Germinal center (tissue), 1 donor: ENCODE results near the gene ANKRD31.
"Not testable (repeated sequence)": the region's sequence is repeated elsewhere in the genome, so short reads cannot be mapped to it uniquely, and the experiment has no call there.

Source experiments
- DNase-seq: peaks from one replicate; pipeline ENCODE4 v3.0.0; 2012; ENCODE audit warnings: mixed read lengths, low spot score

Gene ANKRD31

DNA sequence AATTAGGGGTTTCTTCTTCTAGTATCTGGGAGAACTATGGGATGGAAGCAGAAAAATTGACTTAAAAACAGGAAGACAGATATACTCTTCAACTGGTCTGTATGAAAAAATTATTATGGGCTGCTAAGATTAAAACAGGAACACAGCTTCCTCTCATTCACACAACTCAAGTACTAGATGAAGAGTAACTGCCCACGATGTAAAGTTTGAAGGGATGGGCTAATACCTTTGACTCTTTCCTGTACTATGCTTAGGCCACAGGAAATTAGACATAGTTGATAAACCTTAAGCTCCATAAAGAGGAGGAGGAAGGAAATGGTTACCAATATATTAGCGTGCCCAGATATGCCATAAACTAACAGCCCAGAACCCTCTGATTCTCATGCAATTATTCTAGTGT is 88.6 kb downstream of the ANKRD31 start:
- no peak for DNase-seq

DNA sequence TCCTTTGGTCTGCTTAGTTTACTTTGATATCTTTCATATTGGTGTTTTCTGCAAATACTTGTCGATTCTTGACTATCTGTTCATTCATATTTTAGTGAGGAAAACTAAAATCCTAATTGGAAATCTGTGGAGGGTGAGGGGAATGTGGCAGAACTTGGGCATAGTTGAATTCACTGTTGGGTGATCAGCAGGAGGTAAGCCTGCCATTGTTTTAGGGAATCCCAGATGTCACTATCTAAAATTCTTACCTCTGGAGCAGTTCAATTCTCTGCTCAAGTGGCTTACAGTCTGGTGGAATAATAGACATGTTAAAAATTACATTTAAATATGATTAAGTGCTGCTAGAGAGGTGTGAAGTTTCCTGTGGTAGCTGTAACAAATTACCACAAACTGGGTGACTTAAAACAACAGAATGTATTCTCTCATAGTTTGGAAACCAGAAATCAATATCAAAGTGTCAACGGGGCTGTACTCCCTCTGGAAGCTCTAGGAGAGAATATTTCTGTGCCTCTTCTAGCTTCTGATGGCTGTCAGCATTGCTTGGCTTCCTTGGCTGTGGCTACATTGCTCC is 94.0 kb downstream of the ANKRD31 start:
- DNase-seq, result no peak

DNA sequence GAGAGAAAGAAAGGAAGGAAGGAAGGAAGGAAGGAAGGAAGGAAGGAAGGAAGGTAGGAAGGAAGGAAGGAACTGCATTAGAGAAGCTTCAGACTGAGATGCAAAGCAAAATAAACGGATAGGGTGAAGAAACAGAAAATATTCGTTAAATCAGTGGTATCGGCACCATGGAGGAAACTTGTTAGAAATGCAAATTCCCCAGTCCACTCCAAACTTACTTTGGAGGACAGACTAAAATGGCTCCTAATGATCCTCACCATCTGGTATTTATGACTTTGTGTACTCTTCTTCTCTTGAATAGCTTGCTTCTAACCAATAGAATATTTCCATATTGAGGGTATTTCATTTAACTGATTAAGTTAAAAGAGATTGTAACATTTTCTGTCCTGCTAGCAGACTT is 96.4 kb downstream of the ANKRD31 start:
- DNase-seq, result no peak

DNA sequence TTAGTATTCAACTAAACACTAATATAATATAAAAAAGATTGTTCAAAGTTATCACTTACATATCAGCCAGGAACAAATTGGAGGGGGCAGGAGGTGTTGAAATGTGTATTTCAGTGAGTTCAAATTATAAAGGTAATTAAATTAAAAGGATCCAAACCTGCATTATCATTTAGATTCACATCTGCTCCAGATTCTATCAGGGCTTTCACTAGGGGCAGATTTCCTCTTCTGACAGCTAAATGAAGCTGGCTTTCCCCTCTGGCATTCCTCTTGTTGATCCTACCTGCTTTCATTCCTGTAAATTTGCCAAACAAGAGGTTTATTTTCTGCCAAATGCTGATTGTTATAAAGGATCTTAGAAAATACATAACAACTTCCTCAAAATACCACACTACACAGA is 98.0 kb downstream of the ANKRD31 start:
- no peak for DNase-seq

DNA sequence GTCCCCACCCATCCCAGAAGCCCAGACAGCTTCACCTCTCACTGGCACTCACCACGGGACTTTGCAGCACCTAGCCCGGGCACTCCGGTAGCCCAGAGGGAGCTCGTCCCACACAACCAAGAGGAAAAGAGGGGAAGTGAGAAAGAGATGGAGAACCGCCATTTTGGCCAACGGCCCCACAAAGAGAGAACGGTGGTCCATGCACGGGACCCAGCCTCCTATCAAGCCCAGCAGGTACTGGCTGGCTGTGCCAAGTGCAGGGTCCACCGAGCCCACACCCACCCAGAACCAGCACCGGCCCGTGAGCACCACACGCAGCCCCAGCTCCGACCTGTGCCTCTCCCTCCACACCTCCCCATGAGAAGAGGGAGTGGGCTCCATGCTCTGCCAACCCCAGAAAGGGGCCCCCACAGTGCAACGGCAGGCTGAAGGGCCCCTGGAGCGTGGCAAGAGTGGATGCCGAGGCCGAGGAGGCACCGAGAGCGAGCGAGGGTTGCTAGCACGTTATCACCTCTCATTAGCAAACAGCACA is 105.8 kb downstream of the ANKRD31 start:
- DNase-seq, result no peak

DNA sequence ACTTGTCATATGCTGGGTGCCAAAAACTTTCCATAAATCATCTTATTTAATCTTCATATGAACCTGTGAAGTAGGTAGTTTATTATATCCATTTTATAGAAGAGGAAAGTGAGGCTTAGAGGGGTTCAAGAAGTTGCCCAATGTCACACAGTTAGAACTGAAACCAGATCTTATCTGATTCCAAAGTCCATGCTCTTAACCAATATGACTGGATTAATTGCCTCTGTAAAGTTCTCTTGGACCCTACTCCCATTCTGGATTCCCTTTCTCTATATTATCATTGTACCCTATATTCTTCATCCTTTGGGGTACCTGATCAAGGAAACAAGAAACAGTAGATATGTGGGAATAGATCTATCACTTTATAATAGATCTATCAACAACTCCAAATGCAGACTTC is 119.8 kb downstream of the ANKRD31 start:
- DNase-seq, result no peak

DNA sequence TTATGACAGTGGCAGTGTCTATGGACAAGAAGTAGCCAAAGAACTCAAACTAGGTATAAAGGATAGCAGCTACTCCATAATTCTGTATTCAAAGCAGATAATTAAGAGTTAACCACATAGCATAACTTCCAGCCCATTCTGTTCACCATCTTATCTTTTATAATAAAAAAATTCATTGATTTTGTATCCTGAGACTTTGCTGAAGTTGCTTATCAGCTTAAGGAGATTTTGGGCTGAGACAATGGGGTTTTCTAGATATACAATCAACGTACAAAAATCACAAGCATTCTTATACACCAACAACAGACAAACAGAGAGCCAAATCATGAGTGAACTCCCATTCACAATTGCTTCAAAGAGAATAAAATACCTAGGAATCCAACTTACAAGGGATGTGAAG is 122.4 kb downstream of the ANKRD31 start:
- DNase-seq, result not testable (repeated sequence)

DNA sequence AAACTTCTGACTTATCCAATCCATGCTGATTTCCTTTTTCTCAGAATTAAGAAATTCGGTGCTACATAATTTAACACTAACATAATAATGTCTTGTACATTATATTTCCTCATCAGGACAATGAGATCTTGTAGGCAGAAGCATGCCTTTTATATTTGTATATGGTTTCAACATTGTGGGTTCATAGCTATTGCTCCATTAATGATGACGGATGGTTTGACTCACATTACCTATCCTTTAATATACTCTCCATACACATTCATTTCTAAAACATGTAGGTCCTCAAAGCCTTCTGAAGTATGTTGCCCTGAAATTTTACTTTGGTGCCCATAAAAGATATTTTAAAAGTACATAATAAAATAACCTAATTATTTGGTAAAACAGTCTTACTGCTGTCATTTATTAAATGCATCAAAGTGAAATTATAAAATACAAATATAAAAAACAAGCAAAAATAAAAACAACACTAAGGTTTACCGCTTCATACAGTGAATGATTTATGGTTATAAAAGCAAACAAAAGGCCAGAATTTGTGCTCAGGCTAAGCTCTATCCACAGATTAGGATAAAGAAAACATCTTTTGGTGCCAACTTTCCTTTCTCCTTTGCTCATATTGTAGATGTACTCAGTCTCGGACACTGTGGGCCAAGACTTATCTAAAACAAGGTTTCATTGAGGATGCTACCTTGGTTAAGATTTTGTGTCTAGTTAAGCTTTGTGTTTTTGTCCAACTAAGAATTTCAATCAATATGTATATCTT is 123.1 kb downstream of the ANKRD31 start:
- no peak for DNase-seq

DNA sequence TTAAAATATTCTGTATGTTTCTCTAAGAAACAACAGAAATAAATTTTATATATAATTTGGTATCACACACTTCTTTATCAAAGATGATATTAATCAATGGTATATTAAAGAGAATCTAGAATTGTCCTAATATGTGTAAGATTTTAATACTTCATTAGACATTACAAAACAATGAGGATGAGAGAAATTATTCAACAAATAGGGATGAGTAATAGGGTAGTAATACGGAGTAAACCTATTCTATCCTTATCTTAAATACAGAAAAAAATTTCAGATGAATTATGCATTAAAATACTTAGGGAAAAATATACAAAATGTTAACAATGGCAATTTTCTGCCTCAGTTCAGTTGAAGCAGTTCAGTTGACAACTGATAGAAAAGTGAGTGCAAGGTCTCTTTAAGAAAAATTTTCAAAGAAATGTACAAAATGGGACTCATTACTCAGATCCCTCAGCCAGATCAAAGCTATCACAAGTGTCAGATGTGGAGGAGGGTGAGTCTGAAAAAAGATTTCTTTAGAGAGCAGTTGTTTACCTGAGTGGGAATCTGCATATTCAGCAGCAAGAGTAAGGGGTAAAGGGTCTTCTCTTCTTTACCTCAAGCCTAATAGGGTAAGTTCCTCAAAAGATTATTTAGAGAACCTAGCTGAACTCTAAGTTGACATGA is 127.6 kb downstream of the ANKRD31 start:
- DNase-seq, result no peak

DNA sequence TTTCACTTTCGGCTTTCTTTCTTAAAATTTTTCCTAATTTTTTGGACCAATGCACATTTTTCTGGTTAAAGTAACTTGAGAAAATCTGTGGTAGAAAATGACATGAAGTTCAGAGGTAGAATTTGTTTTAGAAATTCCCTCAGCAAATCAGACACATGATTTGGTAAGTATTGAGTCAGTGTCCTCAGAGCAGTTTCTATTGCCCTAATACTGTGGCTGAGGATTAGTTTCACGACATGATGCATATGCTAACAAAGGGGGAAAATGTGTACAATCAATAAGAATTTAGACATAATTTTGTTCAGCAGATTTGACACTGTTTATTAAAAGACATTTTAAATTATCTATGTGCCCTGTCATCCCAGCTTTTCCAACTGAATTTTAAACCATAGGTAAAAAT is 128.2 kb downstream of the ANKRD31 start:
- no peak for DNase-seq

DNA sequence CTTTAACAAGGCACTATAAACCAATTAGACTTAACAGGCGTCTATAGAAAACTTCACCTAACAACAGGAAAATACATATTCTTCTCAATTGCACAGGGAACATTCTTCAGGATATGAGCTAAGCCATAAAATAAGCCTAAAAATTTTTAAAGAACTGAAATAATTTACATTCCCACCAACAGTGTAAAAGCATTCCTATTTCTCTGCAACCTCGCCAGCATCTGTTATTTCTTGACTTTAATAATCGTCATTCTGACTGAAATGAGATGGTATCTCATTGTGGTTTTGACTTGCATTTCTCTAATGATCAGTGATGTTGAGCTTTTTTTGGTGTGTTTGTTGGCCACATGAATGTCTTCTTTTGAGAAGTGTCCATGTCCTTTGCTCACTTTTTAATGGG is 140.7 kb downstream of the ANKRD31 start:
- DNase-seq, result not testable (repeated sequence)

DNA sequence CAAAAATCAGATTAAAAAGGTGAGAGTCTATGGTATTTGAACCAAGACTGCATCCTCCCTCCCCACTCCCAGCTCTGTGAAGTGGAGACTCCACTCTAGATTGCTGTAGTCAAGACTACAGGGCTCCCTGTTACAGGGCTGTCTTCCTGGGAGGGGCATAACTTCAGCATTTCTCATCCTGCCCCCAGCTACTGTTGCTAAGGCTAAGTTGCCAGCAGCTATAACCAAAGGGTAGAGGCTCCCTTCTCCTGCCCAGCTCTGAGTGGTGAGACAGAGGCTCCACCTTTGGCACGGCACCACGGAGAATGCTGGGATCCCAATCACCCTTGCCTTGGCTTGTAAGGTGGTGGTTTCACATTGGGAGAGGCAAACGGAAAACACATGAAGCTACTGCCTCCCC is 145.1 kb downstream of the ANKRD31 start:
- no peak for DNase-seq

DNA sequence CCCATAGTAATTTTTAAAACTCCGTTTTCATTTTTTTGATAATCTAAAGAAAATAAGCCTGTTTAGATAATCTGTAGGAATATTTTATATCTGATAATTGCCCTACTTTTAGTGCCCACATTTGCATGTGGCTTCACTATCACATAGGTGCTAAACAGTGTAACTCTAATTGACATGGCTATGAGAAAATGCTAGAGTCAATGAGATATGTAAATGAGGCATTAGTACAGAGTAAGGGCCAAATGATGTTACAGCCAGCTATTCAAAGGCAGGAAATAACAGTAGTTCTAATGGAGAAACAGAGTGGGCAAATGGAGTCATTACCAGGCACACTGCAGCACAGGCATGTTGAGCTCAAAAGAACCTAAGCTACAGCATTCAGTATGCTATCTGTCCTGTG is 147.0 kb downstream of the ANKRD31 start:
- no peak for DNase-seq

DNA sequence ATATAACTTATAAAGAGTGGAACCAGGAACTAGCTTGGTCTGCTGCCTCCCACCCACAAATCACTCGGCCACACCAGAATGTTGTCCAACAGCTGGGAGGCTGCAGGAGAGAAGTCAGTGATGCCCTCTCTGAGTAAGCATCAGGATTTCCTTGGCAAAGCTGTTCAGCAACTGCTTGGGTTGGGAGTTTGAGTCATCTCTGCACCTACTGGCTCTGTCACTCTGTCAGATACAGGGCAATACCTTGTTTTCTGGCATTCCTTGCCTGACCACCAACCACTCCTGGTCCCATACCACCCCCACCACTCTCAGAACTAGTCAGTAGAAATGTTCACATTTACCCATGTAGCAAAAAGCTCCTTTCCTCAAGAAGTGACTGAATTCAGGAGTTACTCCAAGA is 147.5 kb downstream of the ANKRD31 start:
- no peak for DNase-seq

DNA sequence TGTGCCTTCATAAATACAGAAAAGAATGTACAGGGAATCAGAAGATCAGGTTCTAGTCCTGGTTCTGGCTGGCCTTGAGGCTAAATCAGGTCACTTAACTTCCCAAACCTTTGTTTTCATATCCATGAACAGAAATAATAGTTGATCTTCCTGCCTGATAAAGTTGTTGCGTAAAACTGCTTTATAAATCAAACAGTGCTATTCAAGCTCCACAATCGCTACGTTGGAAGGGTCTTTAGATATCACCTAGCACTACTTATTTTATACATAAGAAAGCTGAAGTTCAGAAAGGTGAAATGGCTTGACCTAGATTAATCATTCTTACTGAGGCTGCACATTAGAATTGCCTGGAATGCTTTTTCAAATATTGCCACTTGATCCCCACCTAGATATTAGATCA is 148.0 kb downstream of the ANKRD31 start:
- DNase-seq, result no peak

DNA sequence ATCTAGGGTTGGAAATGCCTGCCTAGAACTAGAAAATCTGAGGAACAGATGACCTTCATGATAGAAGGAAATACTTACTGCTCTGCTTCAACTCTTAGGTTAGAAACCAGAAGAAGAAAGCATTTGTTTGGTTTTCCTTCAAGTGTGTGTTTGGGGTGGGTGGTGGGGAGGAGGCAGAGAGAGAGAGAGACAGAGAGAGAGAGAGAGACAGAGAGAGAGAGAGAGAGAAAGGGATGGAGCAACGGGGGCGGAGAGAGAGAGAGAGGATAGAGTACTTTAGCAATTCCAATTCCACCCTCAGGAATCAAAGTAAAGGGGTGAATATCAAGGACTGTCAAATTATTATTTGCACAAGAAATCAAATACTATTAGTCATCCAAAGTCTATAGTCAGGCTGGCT is 155.2 kb downstream of the ANKRD31 start:
- no peak for DNase-seq

DNA sequence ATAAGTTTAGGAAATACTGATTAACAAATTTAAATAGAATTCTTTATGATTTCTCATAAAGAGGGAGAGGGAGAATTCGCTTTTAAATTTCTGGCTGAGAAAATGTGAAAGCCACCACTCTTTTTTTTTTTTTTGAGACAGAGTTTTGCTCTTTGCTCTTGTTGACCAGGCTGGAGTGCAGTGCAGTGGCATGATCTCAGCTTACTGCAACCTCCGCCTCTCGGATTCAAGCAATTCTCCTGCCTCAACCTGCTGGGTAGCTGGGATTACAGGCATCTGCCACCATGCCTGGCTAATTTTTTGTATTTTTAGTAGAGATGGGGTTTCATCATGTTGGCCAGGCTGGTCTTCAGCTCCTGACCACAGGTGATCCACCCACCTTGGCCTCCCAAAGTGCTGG is 157.3 kb downstream of the ANKRD31 start:
- DNase-seq, result not testable (repeated sequence)

DNA sequence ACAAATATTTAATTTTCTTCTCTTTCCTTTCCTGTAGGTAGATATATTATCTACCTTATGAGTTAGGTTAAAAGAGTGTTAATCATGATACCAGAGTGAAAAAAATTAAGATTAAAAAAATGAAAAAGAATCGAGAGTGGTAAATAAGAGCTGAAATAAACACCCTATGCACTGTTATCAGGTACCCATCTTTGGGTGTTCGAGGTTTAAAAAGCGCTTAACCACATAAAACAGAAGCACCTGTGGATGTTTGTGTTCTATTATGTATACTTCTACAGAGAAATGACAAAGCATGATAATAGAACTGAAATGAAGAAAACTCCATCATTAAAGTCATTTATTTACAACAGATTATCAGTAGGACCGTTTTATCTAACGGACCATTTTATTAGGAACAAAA is 158.7 kb downstream of the ANKRD31 start:
- no peak for DNase-seq

DNA sequence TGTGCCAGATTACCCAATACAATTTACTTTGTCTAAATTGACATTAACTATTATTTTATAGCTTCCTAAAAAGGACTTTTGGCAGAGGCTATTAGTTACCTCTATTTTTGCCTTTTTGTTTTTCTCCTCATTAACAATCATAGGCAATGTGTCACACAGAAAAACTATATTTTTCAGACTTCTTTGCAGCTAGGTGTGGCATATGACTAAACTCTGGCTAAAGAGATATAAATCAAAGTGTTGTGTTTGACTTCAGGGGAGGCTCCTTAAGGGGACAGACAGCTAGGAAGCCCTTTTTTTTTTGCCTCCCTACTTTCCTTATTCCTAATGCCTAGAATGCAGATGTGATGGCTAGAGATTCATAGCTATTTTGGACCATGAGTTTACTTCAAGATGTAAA is 164.6 kb downstream of the ANKRD31 start:
- no peak for DNase-seq

DNA sequence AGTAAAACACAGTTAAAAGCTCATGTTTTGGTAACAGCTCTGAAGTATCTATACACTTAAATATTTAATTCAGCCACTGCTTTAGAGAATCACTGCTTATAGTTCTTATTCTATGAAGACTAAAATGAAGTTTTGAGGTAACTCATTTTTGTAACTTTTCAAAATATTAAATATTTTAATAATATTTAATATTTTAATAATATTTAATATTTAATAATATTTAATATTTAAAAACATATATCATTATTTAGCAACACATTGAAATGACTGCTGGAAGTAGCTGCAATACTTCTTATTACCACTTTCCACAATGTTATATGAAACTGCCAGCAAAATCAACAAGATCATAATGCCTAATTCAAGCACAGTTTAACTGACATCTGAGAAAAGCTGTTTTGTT is 165.6 kb downstream of the ANKRD31 start:
- DNase-seq, result no peak

DNA sequence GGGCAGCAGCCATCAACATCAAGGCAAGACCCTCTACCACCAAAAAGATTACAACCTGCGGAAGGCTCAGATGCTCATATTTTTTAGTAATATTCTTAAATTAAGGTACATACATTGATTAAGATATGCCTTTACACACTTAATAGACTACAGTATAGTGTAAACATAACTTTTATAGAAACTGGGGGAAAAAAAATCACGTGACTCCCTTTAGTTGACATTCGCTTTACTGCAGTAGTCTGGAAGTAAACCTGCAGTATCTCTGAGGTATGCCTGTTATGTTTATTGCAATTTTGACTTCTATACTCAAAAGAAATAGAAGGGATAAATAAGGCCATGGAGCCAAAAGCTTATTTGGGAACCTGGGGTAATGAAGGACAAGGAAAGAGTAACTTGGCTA is 169.2 kb downstream of the ANKRD31 start:
- no peak for DNase-seq

DNA sequence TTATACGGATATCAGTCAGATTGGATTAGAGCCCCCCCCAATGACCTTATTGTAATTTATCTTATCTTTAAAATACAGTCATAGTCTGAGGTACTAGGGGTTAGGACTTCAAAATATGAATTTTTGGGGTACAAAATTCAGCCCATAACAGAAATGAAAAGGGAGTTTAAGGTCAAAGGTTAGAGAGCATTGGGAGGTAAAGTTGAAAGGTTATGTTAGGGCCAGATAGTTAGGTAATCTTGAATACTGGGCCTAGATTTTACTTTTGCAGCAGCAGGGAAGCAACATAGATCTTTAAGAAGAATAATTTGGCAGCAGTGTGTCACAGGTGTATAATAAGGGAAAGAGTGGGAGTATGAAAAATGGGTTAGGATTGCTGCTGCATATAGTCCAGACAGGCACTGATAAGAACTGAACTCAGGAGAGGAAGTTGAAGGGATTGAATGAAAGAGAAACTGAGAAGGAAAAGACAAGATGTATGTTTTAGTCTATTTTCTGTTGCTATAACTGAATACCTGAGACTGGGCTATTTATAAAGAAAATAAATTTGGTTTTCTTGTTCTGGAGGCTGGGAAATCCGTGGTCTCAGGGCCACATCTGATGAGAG is 173.7 kb downstream of the ANKRD31 start:
- DNase-seq, result no peak
